Stomach (tissue), 4 donors: ENCODE data around the gene GOLT1A.

Experiments
- CTCF ChIP-seq, 7 experiments: fragments of 450-650 bp in 4 of 7; fragments of 200-600 bp in 3 of 7; sonication (generic) in 3 of 7; IDR thresholded peaks; one replicate each; pipeline ENCODE4 v1.5.1; 2016 to 2019; ENCODE audit warnings: antibody characterized with exemption in 7 of 7, control low read depth in 2 of 7, mild to moderate bottlenecking in 1 of 7
- EP300 ChIP-seq: sonication (generic); formaldehyde crosslinking; IDR thresholded peaks from one replicate; pipeline ENCODE4 v1.6.1; 2017; ENCODE audit warnings: antibody characterized with exemption
- POLR2A ChIP-seq, 4 donors: fragments of 450-650 bp; IDR thresholded peaks; one replicate each; pipeline ENCODE4 v1.6.1; 2016; ENCODE audit warnings: antibody characterized with exemption in 4 of 4, control low read depth in 2 of 4, mild to moderate bottlenecking in 1 of 4, moderate library complexity in 1 of 4
- POLR2AphosphoS5 ChIP-seq, 3 donors: sonication (generic); formaldehyde crosslinking; IDR thresholded peaks; one replicate each; pipeline ENCODE4 v1.6.1; 2016; ENCODE audit warnings: antibody characterized with exemption in 3 of 3

- TF ChIP-seq CTCF (IDR thresholded peaks at IDR 0.05) (no peak), POLR2A (IDR thresholded peaks at IDR 0.05) (no peak), POLR2AphosphoS5 (IDR thresholded peaks at IDR 0.05) (no peak), EP300 (no peak)
These were observed 21.0 kb downstream of the GOLT1A start for GRCh38 chr1:204192589-204193352.
